Measurements from ENCODE around the gene LIME1.

DNA sequence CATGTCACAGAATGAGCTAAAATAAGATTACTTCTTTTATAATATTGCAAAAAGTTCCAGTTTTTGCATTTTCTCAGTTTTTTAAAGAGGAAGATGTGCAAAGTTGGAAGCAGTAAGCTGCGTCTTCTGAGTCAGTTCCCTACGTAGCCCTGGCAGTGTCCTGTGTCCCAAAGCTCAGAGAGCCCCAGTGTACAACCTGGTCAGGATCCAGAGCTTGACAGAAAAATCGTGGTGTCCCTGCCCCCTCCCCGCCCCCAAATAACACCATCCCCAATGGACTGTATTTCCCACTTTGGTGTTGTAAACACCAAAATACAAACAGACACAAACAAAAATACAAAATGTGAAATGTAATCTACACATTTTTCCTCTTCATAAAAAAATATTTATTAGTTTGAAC is 7.7 kb downstream of the LIME1 start:
- no peak for TF ChIP-seq CTCF (IDR thresholded peaks at IDR 0.05; ENCODE audit: low read depth, low read length, poor library complexity, severe bottlenecking)
- no peak for TF ChIP-seq EZH2phosphoT487 (IDR thresholded peaks at IDR 0.05; ENCODE audit: borderline replicate concordance, low read length)
